Measurements from ENCODE around the gene MRPL51.

MRPL51 gene

GRCh38 chr12:6529291-6529737 is 36.3 kb upstream of the MRPL51 start:
- TF ChIP-seq FOXM1 (IDR thresholded peaks at IDR 0.05; ENCODE audit: borderline replicate concordance, low read depth) = no peak
- no peak for TF ChIP-seq NFIC (IDR thresholded peaks at IDR 0.05)
- no peak for TF ChIP-seq EGR1 (IDR thresholded peaks at IDR 0.05)
- no peak for TF ChIP-seq CREB1 (IDR thresholded peaks at IDR 0.05; ENCODE audit: low read depth)
- no peak for TF ChIP-seq RAD21 (IDR thresholded peaks at IDR 0.05; ENCODE audit: low read depth)
- no peak for TF ChIP-seq REST (IDR thresholded peaks at IDR 0.05; ENCODE audit: low read depth)
- TF ChIP-seq, protein P1, sequence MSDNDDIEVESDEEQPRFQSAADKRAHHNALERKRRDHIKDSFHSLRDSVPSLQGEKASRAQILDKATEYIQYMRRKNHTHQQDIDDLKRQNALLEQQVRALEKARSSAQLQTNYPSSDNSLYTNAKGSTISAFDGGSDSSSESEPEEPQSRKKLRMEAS (IDR thresholded peaks at IDR 0.05) = no peak
- no peak for TF ChIP-seq YY1 (IDR thresholded peaks at IDR 0.05; ENCODE audit: low read depth)
- no peak for TF ChIP-seq TEAD4 (IDR thresholded peaks at IDR 0.05)

GRCh38 chr12:6528539-6529235 is 35.6 kb upstream of the MRPL51 start:
- TF ChIP-seq CEBPB (IDR thresholded peaks at IDR 0.05) = no peak

GRCh38 chr12:6527711-6528110 is 34.6 kb upstream of the MRPL51 start:
- no peak for TF ChIP-seq CREB1 (IDR thresholded peaks at IDR 0.05; ENCODE audit: low read depth)
- TF ChIP-seq EP300 (IDR thresholded peaks at IDR 0.05; ENCODE audit: borderline replicate concordance) = no peak
- TF ChIP-seq, protein P2, sequence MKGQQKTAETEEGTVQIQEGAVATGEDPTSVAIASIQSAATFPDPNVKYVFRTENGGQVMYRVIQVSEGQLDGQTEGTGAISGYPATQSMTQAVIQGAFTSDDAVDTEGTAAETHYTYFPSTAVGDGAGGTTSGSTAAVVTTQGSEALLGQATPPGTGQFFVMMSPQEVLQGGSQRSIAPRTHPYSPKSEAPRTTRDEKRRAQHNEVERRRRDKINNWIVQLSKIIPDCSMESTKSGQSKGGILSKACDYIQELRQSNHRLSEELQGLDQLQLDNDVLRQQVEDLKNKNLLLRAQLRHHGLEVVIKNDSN (IDR thresholded peaks at IDR 0.05) = no peak
- TF ChIP-seq YY1 (IDR thresholded peaks at IDR 0.05; ENCODE audit: low read depth) = no peak
- TF ChIP-seq EGR1 (IDR thresholded peaks at IDR 0.05) = no peak
- TF ChIP-seq RAD21 (IDR thresholded peaks at IDR 0.05; ENCODE audit: low read depth) = no peak
- TF ChIP-seq ZBTB7A (IDR thresholded peaks at IDR 0.05; ENCODE audit: low read depth) = no peak

- TF ChIP-seq REST (IDR thresholded peaks at IDR 0.05; ENCODE audit: low read depth) (no peak), CEBPB (IDR thresholded peaks at IDR 0.05) (no peak), TEAD4 (IDR thresholded peaks at IDR 0.05) (no peak), EP300 (IDR thresholded peaks at IDR 0.05; ENCODE audit: borderline replicate concordance) (no peak)
Observed at GRCh38 chr12:6526766-6527525, 33.9 kb upstream of the MRPL51 start.

DNA sequence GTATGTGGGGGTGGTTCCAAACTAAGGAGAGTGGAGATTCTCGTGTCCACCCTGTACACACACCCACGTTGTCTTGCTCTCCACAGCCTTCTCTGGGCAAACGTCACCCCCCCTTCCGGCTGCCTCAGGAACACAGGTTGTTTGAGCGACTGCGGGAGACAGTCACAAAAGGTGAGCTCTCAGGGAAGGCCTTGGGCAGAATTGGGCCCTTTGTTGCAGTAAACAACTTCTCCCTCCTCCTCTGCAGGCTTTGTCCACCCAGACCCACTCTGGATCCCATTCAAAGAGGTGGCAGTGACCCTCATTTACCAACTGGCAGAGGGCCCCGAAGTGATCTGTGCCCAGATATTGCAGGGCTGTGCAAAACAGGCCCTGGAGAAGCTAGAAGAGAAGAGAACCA is 33.1 kb upstream of the MRPL51 start:
- TF ChIP-seq FOXM1 (IDR thresholded peaks at IDR 0.05; ENCODE audit: borderline replicate concordance, low read depth) = no peak

- no peak; the same call in 1 of the 2 replicates for TF ChIP-seq TEAD4 (IDR thresholded peaks at IDR 0.05)
- TF ChIP-seq REST (IDR thresholded peaks at IDR 0.05; ENCODE audit: low read depth) = no peak
- no peak for TF ChIP-seq RAD21 (IDR thresholded peaks at IDR 0.05; ENCODE audit: low read depth)
- TF ChIP-seq NFIC (IDR thresholded peaks at IDR 0.05) = no peak
- no peak for TF ChIP-seq EP300 (IDR thresholded peaks at IDR 0.05; ENCODE audit: borderline replicate concordance)
Observed at GRCh38 chr12:6524648-6525047, 31.6 kb upstream of the MRPL51 start.

Data from Ishikawa (cell line).